ENCODE results near the gene CACNA1E.

CACNA1E gene

DNA sequence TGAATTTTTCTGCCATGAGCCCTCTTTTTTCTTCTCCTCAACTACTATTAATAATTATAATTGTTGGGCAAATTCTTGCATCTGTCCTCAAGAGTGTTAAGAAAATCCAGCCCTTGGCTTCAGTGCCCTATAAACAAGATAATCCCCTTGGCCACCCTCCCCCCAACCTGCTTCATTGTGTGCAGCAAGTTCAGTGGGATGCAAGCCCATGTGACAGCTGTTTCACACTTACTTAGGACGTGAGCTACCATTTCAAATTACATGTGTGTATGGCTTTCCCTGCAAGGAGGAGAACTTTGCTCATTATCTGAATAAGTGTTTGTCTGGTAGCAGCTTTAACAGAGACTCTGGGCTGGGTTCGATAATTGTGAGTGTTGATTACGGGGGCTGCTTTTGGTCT is 276.2 kb downstream of the CACNA1E start:
- Histone ChIP-seq H3K9me3 (ENCODE audit: control insufficient read depth, insufficient read depth, low read length) (no peaks in the 10 kb centered on the region), H3K4me1 (ENCODE audit: control insufficient read depth, insufficient read depth, low read length) (no peaks in the 10 kb centered on the region), H3K9ac (ENCODE audit: low read depth, low read length) (no peak overlapping the region), H3K36me3 (ENCODE audit: control insufficient read depth, insufficient read depth, low read length) (no peaks in the 10 kb centered on the region), H3K27me3 (ENCODE audit: control insufficient read depth, insufficient read depth, low read length) (no peaks in the 10 kb centered on the region), H3K4me3 (ENCODE audit: low read depth, low read length) (no peak overlapping the region)

DNA sequence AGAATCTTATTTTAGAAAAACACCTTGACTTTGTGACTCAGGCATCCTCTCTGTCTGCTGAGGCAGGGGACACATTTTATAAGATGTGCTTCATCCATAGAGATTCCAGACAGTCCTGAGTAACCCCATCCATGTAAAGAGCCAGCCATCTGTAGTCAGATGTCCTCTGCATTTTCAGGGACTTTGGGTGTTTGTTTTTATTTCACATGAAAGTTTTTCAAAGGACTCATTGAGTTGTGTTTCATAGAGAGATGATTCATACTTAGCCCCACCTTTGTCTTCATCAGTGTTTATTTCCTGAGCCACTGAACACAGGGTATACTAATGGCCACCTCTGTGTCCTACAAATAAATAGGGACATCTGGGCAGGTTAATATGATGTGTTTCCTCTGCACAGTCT is 280.4 kb downstream of the CACNA1E start:
- no peaks in the 10 kb centered on the region for H3K36me3 ChIP-seq (ENCODE audit: control insufficient read depth, insufficient read depth, low read length)
- H3K27me3 ChIP-seq (ENCODE audit: control insufficient read depth, insufficient read depth, low read length) = no peaks in the 10 kb centered on the region
- no peak overlapping the region for H3K9ac ChIP-seq (ENCODE audit: low read depth, low read length)
- H3K9me3 ChIP-seq (ENCODE audit: control insufficient read depth, insufficient read depth, low read length) = no peaks in the 10 kb centered on the region
- no peaks in the 10 kb centered on the region for H3K4me1 ChIP-seq (ENCODE audit: control insufficient read depth, insufficient read depth, low read length)
- no peak overlapping the region for H3K4me3 ChIP-seq (ENCODE audit: low read depth, low read length)

DNA sequence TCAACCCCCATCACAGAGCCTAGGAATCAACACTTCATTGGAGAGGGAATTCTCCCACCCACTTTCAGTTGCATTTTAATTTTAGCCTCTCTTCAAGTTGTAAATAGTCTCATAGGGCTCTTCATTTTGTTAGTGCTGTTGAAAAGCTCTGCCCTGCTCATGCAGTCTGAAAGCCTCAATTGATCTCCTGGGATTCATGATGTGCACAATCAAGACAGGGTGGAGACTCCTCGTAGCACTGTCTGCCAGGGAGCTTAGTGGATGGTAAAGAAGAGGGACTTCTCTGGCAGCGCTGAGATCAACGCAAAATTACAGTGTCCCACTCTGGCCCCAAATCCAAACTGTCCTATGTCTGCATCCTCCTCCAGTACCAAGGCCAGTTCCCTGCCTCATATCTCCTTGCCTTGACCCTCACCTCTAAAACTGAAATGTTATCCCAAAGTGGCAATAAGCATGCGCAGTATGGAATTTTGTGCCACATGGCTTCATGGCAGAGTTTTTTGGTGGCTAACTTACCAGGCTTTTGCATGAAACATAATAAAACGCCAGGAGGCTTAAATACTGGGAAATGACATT is 282.2 kb downstream of the CACNA1E start:
- no peaks in the 10 kb centered on the region for H3K4me1 ChIP-seq (ENCODE audit: control insufficient read depth, insufficient read depth, low read length)
- H3K9ac ChIP-seq (ENCODE audit: low read depth, low read length) = no peak overlapping the region
- no peak overlapping the region for H3K4me3 ChIP-seq (ENCODE audit: low read depth, low read length)
- H3K9me3 ChIP-seq (ENCODE audit: control insufficient read depth, insufficient read depth, low read length) = no peaks in the 10 kb centered on the region
- H3K27me3 ChIP-seq (ENCODE audit: control insufficient read depth, insufficient read depth, low read length) = no peaks in the 10 kb centered on the region
- no peaks in the 10 kb centered on the region for H3K36me3 ChIP-seq (ENCODE audit: control insufficient read depth, insufficient read depth, low read length)

DNA sequence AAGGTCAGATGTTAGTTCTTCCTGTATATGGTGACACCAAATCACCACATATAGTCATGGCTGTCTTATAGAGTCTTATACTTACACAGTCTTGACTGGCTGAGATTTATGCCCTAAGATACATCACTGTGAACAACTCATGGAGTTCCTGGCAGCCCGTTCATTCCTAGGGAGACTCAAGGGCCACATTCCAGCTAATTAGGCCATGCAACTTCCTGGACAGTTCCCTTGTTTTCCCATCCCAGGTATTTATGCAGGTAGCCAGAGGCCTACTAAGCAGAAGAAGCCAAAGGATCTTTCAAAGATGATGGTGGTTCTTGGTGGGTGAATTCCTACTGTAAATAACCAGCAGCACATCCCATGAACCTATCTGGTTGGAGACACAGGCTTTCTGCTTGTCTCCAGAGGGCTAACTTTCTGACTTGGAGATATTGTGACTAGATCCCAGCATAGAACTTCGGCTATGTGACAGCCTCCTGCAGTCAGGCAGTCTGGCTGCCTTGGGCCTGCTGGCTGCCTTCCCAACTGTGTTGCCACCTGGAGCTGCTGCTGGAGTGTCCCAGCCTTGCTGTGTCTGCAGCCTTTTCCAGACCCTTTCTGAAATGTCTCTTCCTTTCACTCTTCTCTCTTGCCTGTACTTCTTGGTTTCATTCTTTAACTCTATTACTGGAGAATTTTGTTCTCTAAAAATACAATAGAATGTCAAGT is 283.8 kb downstream of the CACNA1E start:
- H3K9me3 ChIP-seq (ENCODE audit: control insufficient read depth, insufficient read depth, low read length) = no peaks in the 10 kb centered on the region
- no peaks in the 10 kb centered on the region for H3K36me3 ChIP-seq (ENCODE audit: control insufficient read depth, insufficient read depth, low read length)
- no peaks in the 10 kb centered on the region for H3K4me1 ChIP-seq (ENCODE audit: control insufficient read depth, insufficient read depth, low read length)
- H3K27me3 ChIP-seq (ENCODE audit: control insufficient read depth, insufficient read depth, low read length) = no peaks in the 10 kb centered on the region
- no peak overlapping the region for H3K9ac ChIP-seq (ENCODE audit: low read depth, low read length)
- no peak overlapping the region for H3K4me3 ChIP-seq (ENCODE audit: low read depth, low read length)

DNA sequence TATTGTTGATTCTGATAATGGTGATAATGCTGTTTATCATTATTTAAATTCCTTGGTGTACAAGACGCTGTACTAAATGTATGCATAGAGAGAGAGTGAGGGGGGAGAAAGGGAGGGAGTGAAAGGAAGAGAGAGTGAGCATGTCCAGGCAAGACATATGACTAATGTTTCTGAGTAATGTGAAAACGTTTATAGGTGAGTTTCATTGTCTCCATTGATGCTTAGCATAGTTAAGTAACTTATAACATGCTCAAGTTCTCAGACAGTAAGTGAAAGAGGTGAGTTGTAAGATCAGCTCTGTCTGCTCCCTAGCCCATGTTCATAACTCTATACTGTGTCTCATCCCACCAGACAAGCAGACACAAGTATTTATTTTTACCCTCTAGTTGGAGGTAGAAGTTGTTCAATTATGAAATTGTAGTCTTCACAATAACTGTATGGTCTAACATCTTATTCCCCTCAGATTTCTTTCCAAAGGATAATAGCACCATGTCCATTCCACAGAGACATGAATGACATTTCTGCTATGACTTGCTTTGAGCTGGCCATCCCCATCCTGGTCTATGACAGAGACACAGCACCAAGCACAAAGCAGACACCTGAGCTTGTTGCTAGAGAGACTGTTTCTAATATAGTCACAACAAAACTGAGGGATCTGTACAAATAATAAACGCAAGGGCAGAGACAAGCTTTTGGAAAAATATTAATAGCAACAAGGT is 285.1 kb downstream of the CACNA1E start:
- no peaks in the 10 kb centered on the region for H3K27me3 ChIP-seq (ENCODE audit: control insufficient read depth, insufficient read depth, low read length)
- H3K4me1 ChIP-seq (ENCODE audit: control insufficient read depth, insufficient read depth, low read length) = no peaks in the 10 kb centered on the region
- no peak overlapping the region for H3K4me3 ChIP-seq (ENCODE audit: low read depth, low read length)
- no peaks in the 10 kb centered on the region for H3K36me3 ChIP-seq (ENCODE audit: control insufficient read depth, insufficient read depth, low read length)
- H3K9me3 ChIP-seq (ENCODE audit: control insufficient read depth, insufficient read depth, low read length) = no peaks in the 10 kb centered on the region
- no peak overlapping the region for H3K9ac ChIP-seq (ENCODE audit: low read depth, low read length)

DNA sequence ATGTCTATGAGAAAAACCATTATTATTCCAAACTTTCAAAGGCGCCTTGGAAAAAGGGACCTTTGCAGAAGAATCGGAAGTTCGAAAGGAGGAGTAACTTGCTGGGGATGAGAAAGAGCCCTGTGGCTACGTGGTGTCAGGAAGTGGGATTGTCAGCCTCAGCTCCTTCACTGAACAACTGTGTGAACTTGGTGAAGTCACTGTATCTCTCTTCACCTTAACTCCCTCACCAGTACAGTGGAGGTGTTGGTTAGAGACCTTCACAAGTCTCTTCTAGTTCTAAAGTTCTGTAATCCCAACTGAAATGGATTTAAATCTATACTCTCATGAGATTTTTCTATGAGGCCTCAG is 285.6 kb downstream of the CACNA1E start:
- no peaks in the 10 kb centered on the region for H3K4me1 ChIP-seq (ENCODE audit: control insufficient read depth, insufficient read depth, low read length)
- no peak overlapping the region for H3K9ac ChIP-seq (ENCODE audit: low read depth, low read length)
- no peaks in the 10 kb centered on the region for H3K36me3 ChIP-seq (ENCODE audit: control insufficient read depth, insufficient read depth, low read length)
- no peaks in the 10 kb centered on the region for H3K9me3 ChIP-seq (ENCODE audit: control insufficient read depth, insufficient read depth, low read length)
- no peaks in the 10 kb centered on the region for H3K27me3 ChIP-seq (ENCODE audit: control insufficient read depth, insufficient read depth, low read length)
- H3K4me3 ChIP-seq (ENCODE audit: low read depth, low read length) = no peak overlapping the region

DNA sequence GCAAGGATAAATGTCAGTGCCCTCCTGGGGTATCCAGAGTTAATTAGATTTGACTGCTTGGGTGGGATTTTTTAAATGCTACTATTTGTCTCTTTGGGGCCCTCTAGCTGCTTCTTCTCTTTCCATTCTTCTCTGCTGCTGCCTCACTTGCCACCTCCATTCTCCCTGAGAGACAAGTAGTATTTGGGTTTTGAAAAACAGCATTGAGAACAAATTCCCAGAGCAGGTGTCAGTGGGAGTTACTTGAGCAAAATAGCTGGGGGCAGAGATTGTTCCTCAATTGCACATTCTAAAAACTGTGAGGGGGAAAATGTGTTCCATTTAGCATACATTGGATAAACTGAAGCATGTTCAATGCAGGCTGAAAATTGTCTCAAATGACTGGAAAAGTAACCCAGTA is 286.5 kb downstream of the CACNA1E start:
- H3K4me3 ChIP-seq (ENCODE audit: low read depth, low read length) = no peak overlapping the region
- H3K9ac ChIP-seq (ENCODE audit: low read depth, low read length) = no peak overlapping the region
- no peaks in the 10 kb centered on the region for H3K4me1 ChIP-seq (ENCODE audit: control insufficient read depth, insufficient read depth, low read length)
- no peaks in the 10 kb centered on the region for H3K27me3 ChIP-seq (ENCODE audit: control insufficient read depth, insufficient read depth, low read length)
- no peaks in the 10 kb centered on the region for H3K9me3 ChIP-seq (ENCODE audit: control insufficient read depth, insufficient read depth, low read length)
- H3K36me3 ChIP-seq (ENCODE audit: control insufficient read depth, insufficient read depth, low read length) = no peaks in the 10 kb centered on the region

DNA sequence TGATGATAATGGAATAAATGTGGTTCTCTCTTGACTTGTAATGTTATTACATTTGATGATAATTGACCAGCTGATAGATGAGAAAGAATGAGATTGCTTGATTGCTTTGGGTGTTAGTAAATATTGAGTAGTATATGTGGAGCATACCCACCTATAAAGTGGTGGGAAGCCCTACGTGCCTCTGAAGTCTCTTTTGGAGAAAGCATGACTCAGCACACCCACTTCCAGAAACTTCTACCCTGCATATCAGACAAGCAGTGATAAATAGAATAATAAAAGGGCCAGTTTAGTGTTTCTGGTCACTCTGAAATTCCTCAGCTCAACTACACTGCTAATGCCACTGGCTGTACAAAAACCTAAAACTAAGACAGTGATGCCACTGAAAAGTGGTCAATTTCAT is 289.4 kb downstream of the CACNA1E start:
- no peak overlapping the region for H3K4me3 ChIP-seq (ENCODE audit: low read depth, low read length)
- no peaks in the 10 kb centered on the region for H3K27me3 ChIP-seq (ENCODE audit: control insufficient read depth, insufficient read depth, low read length)
- no peak overlapping the region for H3K9ac ChIP-seq (ENCODE audit: low read depth, low read length)
- H3K9me3 ChIP-seq (ENCODE audit: control insufficient read depth, insufficient read depth, low read length) = no peaks in the 10 kb centered on the region
- no peaks in the 10 kb centered on the region for H3K4me1 ChIP-seq (ENCODE audit: control insufficient read depth, insufficient read depth, low read length)
- H3K36me3 ChIP-seq (ENCODE audit: control insufficient read depth, insufficient read depth, low read length) = no peaks in the 10 kb centered on the region

DNA sequence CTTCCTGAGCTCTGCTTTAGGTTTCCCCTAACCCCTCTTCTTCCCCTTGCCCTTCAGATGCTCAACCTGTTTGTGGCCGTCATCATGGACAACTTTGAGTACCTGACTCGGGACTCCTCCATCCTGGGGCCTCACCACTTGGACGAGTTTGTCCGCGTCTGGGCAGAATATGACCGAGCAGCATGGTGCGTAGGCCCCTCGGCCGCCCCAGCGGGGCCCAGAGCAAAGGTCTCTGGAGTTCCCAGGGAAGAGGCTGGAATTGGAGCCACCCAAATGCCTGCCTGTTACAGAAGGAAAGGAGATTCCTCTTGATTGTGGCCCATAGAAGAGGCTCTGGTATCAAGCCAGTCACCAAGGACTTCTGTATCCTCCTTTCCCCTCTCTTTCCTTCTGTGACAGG is 292.7 kb downstream of the CACNA1E start:
- Histone ChIP-seq H3K4me3 (ENCODE audit: low read depth, low read length) (no peak overlapping the region), H3K9me3 (ENCODE audit: control insufficient read depth, insufficient read depth, low read length) (no peaks in the 10 kb centered on the region), H3K27me3 (ENCODE audit: control insufficient read depth, insufficient read depth, low read length) (no peaks in the 10 kb centered on the region), H3K36me3 (ENCODE audit: control insufficient read depth, insufficient read depth, low read length) (no peaks in the 10 kb centered on the region), H3K9ac (ENCODE audit: low read depth, low read length) (no peak overlapping the region), H3K4me1 (ENCODE audit: control insufficient read depth, insufficient read depth, low read length) (no peaks in the 10 kb centered on the region)

DNA sequence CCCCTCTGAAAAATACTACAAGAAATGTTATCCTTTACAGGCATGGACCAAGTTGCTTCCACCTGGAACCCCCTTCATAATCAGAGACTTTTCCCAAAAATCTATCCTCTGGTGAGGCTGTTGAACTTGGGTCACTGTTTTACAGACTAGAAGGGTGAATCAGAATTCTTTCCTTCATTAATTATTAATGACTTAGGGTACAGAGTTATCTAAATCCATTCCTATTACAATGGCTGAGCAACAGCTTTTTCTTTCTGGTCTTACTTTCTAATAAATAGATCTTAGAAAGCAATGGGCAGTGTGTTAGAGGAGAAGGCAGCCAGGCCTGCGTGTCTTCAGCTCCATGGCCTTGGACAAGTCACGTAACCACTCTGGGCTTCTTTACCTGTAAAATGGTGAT is 294.0 kb downstream of the CACNA1E start:
- Histone ChIP-seq H3K9me3 (ENCODE audit: control insufficient read depth, insufficient read depth, low read length) (no peaks in the 10 kb centered on the region), H3K36me3 (ENCODE audit: control insufficient read depth, insufficient read depth, low read length) (no peaks in the 10 kb centered on the region), H3K4me1 (ENCODE audit: control insufficient read depth, insufficient read depth, low read length) (no peaks in the 10 kb centered on the region), H3K27me3 (ENCODE audit: control insufficient read depth, insufficient read depth, low read length) (no peaks in the 10 kb centered on the region), H3K4me3 (ENCODE audit: low read depth, low read length) (no peak overlapping the region), H3K9ac (ENCODE audit: low read depth, low read length) (no peak overlapping the region)

DNA sequence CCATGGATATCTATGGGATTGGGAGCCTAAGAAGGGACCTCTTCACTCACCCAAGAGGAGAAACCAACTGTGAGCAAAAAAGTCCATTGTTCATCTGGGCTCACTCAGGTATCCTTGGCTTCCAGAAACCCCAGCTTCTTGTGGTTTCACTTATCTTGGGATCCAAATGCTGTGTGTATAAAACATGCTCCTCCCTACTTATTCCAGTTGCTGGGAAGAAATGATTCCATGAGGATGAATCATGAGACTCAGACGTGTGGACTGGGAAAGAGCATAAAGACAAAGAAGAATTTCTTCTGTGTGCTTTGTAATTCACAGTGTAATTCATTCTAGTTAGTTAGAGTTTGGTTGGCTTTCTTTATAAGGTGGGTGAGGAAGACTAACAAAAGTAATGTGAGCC is 294.5 kb downstream of the CACNA1E start:
- Histone ChIP-seq H3K27me3 (ENCODE audit: control insufficient read depth, insufficient read depth, low read length) (no peaks in the 10 kb centered on the region), H3K4me3 (ENCODE audit: low read depth, low read length) (no peak overlapping the region), H3K4me1 (ENCODE audit: control insufficient read depth, insufficient read depth, low read length) (no peaks in the 10 kb centered on the region), H3K36me3 (ENCODE audit: control insufficient read depth, insufficient read depth, low read length) (no peaks in the 10 kb centered on the region), H3K9ac (ENCODE audit: low read depth, low read length) (no peak overlapping the region), H3K9me3 (ENCODE audit: control insufficient read depth, insufficient read depth, low read length) (no peaks in the 10 kb centered on the region)

DNA sequence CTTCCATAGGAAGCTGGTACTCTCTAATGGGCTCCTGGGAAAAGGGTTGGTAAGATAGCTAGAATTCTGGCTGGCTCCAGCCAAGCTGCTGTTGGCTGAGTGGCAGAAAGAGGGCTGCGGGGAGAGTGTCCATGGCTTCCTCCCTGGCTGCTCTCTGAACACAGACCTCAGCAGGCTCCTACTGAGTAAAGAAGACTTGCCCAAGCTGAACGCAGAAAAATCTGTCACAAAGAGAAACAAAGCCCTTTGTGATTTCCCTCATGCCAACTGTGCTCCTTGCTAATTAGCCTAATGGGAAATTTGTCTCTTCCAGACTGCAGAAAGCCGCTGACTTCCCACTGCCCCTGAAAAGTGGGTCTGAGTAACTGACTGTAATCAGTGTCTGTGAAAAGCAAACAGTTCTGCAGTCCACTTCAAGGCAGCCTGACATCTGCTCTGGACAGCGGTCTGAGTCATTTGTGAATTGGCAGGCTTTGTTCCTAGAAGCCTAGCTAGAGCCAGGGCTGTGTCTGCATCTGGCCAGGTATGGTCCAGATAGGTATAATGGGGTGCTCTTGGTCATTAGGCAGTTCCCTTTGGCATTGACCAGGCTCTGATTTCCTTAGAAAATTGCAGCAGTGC is 295.4 kb downstream of the CACNA1E start:
- Histone ChIP-seq H3K27me3 (ENCODE audit: control insufficient read depth, insufficient read depth, low read length) (no peaks in the 10 kb centered on the region), H3K9me3 (ENCODE audit: control insufficient read depth, insufficient read depth, low read length) (no peaks in the 10 kb centered on the region), H3K9ac (ENCODE audit: low read depth, low read length) (no peak overlapping the region), H3K36me3 (ENCODE audit: control insufficient read depth, insufficient read depth, low read length) (no peaks in the 10 kb centered on the region), H3K4me3 (ENCODE audit: low read depth, low read length) (no peak overlapping the region), H3K4me1 (ENCODE audit: control insufficient read depth, insufficient read depth, low read length) (no peaks in the 10 kb centered on the region)

All from iPS-15b (cell line).